Measurements from ENCODE around the gene POLR2H. TPM values are rescaled to one million over a fixed set of nuclear protein-coding genes. Genes with fewer than 3 reads are reported as not detected.

The POLR2H gene
- polyA plus RNA-seq, 1 experiment: 94.4 TPM

DNA sequence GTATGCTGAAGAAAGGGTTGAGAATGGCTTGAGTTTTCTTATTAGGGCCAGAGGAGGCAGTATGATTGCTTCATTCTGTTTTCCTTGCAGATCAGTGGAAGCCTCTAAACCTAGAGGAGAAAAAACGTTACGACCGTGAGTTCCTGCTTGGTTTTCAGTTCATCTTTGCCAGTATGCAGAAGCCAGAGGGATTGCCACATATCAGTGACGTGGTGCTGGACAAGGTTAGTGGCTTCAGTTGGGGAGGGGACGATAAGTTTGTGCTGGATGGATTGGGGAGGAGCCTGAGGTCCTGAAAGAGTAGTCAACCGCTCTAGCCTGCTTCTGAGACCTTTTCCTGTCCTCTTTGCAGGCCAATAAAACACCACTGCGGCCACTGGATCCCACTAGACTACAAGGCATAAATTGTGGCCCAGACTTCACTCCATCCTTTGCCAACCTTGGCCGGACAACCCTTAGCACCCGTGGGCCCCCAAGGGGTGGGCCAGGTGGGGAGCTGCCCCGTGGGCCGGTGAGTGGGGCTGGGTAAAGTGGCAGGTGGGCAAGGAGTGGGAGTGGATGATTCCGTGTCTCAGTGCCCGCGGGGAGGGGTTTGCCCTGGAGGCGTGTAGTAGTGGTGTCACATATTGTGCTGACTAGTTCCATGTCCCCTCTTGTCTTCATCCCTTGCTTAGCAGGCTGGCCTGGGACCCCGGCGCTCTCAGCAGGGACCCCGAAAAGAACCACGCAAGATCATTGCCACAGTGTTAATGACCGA lies 38.6 kb upstream of the POLR2H start:
- TF ChIP-seq, protein P1, sequence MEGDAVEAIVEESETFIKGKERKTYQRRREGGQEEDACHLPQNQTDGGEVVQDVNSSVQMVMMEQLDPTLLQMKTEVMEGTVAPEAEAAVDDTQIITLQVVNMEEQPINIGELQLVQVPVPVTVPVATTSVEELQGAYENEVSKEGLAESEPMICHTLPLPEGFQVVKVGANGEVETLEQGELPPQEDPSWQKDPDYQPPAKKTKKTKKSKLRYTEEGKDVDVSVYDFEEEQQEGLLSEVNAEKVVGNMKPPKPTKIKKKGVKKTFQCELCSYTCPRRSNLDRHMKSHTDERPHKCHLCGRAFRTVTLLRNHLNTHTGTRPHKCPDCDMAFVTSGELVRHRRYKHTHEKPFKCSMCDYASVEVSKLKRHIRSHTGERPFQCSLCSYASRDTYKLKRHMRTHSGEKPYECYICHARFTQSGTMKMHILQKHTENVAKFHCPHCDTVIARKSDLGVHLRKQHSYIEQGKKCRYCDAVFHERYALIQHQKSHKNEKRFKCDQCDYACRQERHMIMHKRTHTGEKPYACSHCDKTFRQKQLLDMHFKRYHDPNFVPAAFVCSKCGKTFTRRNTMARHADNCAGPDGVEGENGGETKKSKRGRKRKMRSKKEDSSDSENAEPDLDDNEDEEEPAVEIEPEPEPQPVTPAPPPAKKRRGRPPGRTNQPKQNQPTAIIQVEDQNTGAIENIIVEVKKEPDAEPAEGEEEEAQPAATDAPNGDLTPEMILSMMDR (IDR thresholded peaks at IDR 0.05; ENCODE audit: low read depth, low read length): no peak
- Histone ChIP-seq H3K9me3 (ENCODE audit: control insufficient read depth, insufficient read depth, low read length) (no peaks in the 10 kb centered on the region; the same call in 1 of the 2 replicates), H3K27me3 (ENCODE audit: control insufficient read depth, insufficient read depth, low read length) (no peaks in the 10 kb centered on the region), H3K27ac (ENCODE audit: low read depth, low read length) (no peak overlapping the region), H3K4me3 (ENCODE audit: low read depth, low read length) (no peak overlapping the region)
- ChIA-PET CTCF (no interaction called here), POLR2A (no interaction called here)
- DNase-seq (ENCODE audit: low read depth, low spot score): no peak

DNA sequence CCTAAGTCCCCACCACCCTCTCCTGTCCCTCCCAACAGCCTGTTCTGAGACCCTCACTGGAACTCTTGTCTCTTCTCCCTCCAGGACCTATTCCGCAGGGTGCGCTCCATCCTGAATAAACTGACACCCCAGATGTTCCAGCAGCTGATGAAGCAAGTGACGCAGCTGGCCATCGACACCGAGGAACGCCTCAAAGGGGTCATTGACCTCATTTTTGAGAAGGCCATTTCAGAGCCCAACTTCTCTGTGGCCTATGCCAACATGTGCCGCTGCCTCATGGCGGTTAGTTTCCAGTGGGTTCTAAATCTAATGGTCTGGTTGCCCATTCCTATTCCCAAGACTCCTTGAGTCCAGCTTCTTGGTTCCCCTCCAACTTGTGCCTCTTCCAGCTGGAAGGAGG lies 37.8 kb upstream of the POLR2H start:
- CTCF ChIA-PET: no interaction called here
- H3K27ac ChIP-seq (ENCODE audit: low read depth, low read length): no peak overlapping the region
- POLR2A ChIA-PET: no interaction called here

DNA sequence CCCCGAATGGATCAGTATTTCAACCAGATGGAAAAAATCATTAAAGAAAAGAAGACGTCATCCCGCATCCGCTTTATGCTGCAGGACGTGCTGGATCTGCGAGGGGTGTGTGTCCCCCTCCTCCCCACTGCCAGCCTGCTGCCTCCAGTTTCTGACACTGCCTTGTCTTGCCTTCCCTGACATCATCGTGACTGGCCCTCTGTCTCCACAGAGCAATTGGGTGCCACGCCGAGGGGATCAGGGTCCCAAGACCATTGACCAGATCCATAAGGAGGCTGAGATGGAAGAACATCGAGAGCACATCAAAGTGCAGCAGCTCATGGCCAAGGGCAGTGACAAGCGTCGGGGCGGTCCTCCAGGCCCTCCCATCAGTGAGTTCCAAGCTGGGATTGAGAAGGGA lies 36.2 kb upstream of the POLR2H start:
- no peaks in the 10 kb centered on the region; the same call in 1 of the 2 replicates for H3K9me3 ChIP-seq (ENCODE audit: control insufficient read depth, insufficient read depth, low read length)
- H3K27ac ChIP-seq (ENCODE audit: low read depth, low read length): no peak overlapping the region
- TF ChIP-seq, protein P1 (IDR thresholded peaks at IDR 0.05; ENCODE audit: low read depth, low read length): no peak
- CTCF ChIA-PET: no interaction called here
- no peaks in the 10 kb centered on the region for H3K27me3 ChIP-seq (ENCODE audit: control insufficient read depth, insufficient read depth, low read length)
- H3K4me3 ChIP-seq (ENCODE audit: low read depth, low read length): no peak overlapping the region
- POLR2A ChIA-PET: no interaction called here
- DNase-seq (ENCODE audit: low read depth, low spot score): no peak

More for the DNA sequence above, 37.8 kb upstream of the POLR2H start:
- no peak for DNase-seq (ENCODE audit: low read depth, low spot score)
- Histone ChIP-seq H3K4me3 (ENCODE audit: low read depth, low read length) (no peak overlapping the region), H3K27me3 (ENCODE audit: control insufficient read depth, insufficient read depth, low read length) (no peaks in the 10 kb centered on the region), H3K9me3 (ENCODE audit: control insufficient read depth, insufficient read depth, low read length) (no peaks in the 10 kb centered on the region; the same call in 1 of the 2 replicates)
- TF ChIP-seq, protein P1 (IDR thresholded peaks at IDR 0.05; ENCODE audit: low read depth, low read length): no peak

DNA sequence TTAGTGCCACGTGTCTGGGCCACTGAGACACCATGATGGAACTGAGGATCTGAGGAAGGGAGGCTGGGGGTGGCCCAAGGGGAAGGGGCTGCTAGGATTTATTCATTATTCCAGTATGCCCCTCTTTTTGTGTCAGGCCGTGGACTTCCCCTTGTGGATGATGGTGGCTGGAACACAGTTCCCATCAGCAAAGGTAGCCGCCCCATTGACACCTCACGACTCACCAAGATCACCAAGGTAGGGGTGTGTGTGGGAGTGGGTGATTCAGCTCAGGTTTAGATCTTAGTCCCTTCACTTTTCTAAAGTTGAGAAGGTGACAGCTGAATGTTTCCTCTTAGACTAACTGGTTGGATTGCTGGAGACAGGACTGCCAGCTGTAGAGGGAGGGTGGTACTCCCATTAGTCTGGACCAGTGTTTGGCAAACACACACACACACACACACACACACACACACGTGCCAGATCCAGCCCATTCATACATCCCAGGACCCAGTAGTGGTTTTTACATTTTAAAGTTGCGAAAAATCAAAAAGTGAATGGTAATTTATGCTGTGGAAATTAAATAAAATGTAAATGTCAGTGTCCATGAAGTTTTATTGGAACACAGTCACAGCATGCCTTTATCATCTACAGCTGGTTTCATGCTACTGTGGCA lies 35.7 kb upstream of the POLR2H start:
- no peak overlapping the region for H3K4me3 ChIP-seq (ENCODE audit: low read depth, low read length)
- no peaks in the 10 kb centered on the region for H3K27me3 ChIP-seq (ENCODE audit: control insufficient read depth, insufficient read depth, low read length)
- no peak for DNase-seq (ENCODE audit: low read depth, low spot score)
- POLR2A ChIA-PET: interaction anchor here (0.9 kb wide), 1 partner anchor 11 kb away, joined by 3 read pairs; no protein-coding TSS in a partner anchor
- TF ChIP-seq, protein P1 (IDR thresholded peaks at IDR 0.05; ENCODE audit: low read depth, low read length): no peak
- CTCF ChIA-PET: no interaction called here
- H3K27ac ChIP-seq (ENCODE audit: low read depth, low read length): no peak overlapping the region
- no peaks in the 10 kb centered on the region; the same call in 1 of the 2 replicates for H3K9me3 ChIP-seq (ENCODE audit: control insufficient read depth, insufficient read depth, low read length)

DNA sequence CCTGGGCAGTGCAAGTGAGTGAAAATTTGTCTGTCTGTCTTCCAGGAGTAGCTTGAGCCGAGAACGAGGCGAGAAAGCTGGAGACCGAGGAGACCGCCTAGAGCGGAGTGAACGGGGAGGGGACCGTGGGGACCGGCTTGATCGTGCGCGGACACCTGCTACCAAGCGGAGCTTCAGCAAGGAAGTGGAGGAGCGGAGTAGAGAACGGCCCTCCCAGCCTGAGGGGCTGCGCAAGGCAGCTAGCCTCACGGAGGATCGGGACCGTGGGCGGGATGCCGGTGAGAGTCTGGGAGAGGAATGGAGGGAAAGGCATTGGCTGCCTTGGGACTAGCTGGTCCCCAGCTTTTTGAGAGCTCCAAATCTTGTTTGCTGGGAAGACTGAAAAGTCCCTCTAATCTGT lies 34.3 kb upstream of the POLR2H start:
- no peak overlapping the region for H3K27ac ChIP-seq (ENCODE audit: low read depth, low read length)
- H3K27me3 ChIP-seq (ENCODE audit: control insufficient read depth, insufficient read depth, low read length): no peaks in the 10 kb centered on the region
- CTCF ChIA-PET: no interaction called here
- POLR2A ChIA-PET: interaction anchor here (0.8 to 1.6 kb wide), 2 partner anchors 10 to 11 kb away, joined by 3 read pairs; partner anchors contain the start of gene FAM131A
- no peaks in the 10 kb centered on the region; the same call in 1 of the 2 replicates for H3K9me3 ChIP-seq (ENCODE audit: control insufficient read depth, insufficient read depth, low read length)
- no peak overlapping the region for H3K4me3 ChIP-seq (ENCODE audit: low read depth, low read length)
- TF ChIP-seq, protein P1 (IDR thresholded peaks at IDR 0.05; ENCODE audit: low read depth, low read length): no peak
- no peak for DNase-seq (ENCODE audit: low read depth, low spot score)

All from AG04450 (cell line).